Type B pancreatic cell (in vitro differentiated cells): ENCODE data around the gene PTPRF. TPM values are rescaled to one million over a fixed set of nuclear protein-coding genes. Genes with fewer than 3 reads are reported as not detected.

ENCODE experiments used
- DNase-seq: peaks from one replicate; pipeline ENCODE4 v3.0.0; 2021; ENCODE audit warnings: mixed read lengths; ENCODE audit not compliant: unreplicated experiment; ENCODE audit errors: extremely low spot score
- H3K27ac Mint-ChIP-seq: 2 replicates; pipeline ENCODE4 v1.8.0; 2021; ENCODE audit warnings: mild to moderate bottlenecking, mixed read lengths
- H3K27me3 Mint-ChIP-seq: 2 replicates; pipeline ENCODE4 v1.8.0; 2021; ENCODE audit warnings: mixed read lengths
- H3K36me3 Mint-ChIP-seq: 2 replicates; pipeline ENCODE4 v1.8.0; 2021; ENCODE audit warnings: mixed read lengths
- H3K4me1 Mint-ChIP-seq: one replicate; pipeline ENCODE4 v1.8.0; 2021; ENCODE audit warnings: mixed read lengths; ENCODE audit not compliant: unreplicated experiment
- H3K4me3 Mint-ChIP-seq: 2 replicates; pipeline ENCODE4 v1.8.0; 2021; ENCODE audit warnings: mild to moderate bottlenecking, mixed read lengths
- H3K9me3 Mint-ChIP-seq: 2 replicates; pipeline ENCODE4 v1.8.0; 2021; ENCODE audit warnings: mixed read lengths
- total RNA-seq: library from RNA; stranded (reverse); gene quantifications from 2 replicates; pipeline ENCODE4 v1.2.1, GENCODE V29; 2021; ENCODE audit warnings: low replicate concordance
- TF ChIP-seq, protein P1 (sequence below): fragments of 200-600 bp; sonication (generic); conservative IDR thresholded peaks from 2 replicates; pipeline ENCODE4 v1.5.0; 2021; ENCODE audit warnings: antibody characterized with exemption, mild to moderate bottlenecking

The PTPRF gene
- total RNA-seq, 1 donor from 2014 or later: 260 TPM

GRCh38 chr1:43522431-43522775, 8.3 kb upstream of the PTPRF start:
- Mint-ChIP-seq H3K9me3 (peaks cover 6% of the 10 kb centered on the region), H3K27me3 (peaks cover 40% of the 10 kb centered on the region), H3K4me1 (peaks cover 4% of the 10 kb centered on the region), H3K36me3 (no peaks in the 10 kb centered on the region), H3K27ac (no peak overlapping the region), H3K4me3 (no peak overlapping the region)
- no peak for DNase-seq
- TF ChIP-seq, protein P1, sequence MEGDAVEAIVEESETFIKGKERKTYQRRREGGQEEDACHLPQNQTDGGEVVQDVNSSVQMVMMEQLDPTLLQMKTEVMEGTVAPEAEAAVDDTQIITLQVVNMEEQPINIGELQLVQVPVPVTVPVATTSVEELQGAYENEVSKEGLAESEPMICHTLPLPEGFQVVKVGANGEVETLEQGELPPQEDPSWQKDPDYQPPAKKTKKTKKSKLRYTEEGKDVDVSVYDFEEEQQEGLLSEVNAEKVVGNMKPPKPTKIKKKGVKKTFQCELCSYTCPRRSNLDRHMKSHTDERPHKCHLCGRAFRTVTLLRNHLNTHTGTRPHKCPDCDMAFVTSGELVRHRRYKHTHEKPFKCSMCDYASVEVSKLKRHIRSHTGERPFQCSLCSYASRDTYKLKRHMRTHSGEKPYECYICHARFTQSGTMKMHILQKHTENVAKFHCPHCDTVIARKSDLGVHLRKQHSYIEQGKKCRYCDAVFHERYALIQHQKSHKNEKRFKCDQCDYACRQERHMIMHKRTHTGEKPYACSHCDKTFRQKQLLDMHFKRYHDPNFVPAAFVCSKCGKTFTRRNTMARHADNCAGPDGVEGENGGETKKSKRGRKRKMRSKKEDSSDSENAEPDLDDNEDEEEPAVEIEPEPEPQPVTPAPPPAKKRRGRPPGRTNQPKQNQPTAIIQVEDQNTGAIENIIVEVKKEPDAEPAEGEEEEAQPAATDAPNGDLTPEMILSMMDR: no peak

GRCh38 chr1:43522776-43523480, 7.8 kb upstream of the PTPRF start:
- H3K36me3 Mint-ChIP-seq: no peaks in the 10 kb centered on the region
- DNase-seq: no peak
- H3K4me3 Mint-ChIP-seq: no peak overlapping the region
- peaks cover 6% of the 10 kb centered on the region for H3K9me3 Mint-ChIP-seq
- peak overlapping the region; percentile 47 for H3K27ac Mint-ChIP-seq
- TF ChIP-seq, protein P1: no peak
- H3K4me1 Mint-ChIP-seq: peaks cover 4% of the 10 kb centered on the region
- peaks cover 41% of the 10 kb centered on the region for H3K27me3 Mint-ChIP-seq

DNA sequence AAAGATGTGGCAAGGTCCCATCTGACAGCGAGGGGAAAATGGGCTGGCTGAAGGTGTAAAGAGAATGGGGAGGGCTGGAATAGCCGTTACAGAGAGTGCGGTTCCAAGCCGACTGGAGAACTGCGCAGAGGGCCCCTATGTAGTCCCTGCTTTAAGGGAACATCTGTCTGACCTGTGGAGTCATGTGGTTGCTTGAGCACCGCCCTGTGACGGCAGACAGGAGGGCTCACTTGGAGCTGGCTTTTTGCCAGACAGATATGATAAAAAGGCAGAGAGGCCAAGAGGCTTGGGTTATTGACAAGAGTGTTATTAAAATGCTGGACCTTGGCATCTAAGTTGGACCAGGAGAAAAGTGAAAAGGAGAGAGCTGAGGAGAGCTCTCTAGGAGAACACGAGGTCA, 5.9 kb upstream of the PTPRF start:
- no peak for DNase-seq
- H3K27me3 Mint-ChIP-seq: peaks cover 31% of the 10 kb centered on the region
- peaks cover 6% of the 10 kb centered on the region for H3K9me3 Mint-ChIP-seq

DNA sequence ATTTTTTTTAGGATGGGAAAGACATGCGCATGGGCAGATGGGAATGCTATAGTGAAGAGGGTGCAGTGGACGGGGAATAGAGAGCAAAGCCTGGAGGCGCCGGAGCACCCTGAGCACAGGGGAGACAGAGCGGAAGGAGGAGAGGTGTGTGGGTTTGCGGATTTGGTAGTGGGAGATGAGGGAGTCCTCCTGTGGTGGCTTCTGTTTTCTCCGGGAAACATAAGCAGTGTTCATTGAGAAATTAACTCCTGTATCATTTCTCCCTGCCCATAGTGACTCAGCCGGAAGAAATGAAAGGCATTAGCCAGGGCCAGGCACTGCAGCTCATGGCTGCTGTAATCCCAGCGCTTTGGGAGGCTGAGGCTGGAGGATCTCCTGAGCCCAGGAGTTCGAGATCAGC, 4.7 kb upstream of the PTPRF start:
- Mint-ChIP-seq H3K36me3 (no peaks in the 10 kb centered on the region), H3K4me3 (no peak overlapping the region), H3K4me1 (peaks cover 20% of the 10 kb centered on the region), H3K27me3 (peaks cover 24% of the 10 kb centered on the region), H3K9me3 (peaks cover 6% of the 10 kb centered on the region), H3K27ac (no peak overlapping the region)
- DNase-seq: no peak
- TF ChIP-seq, protein P1: no peak

More for the DNA sequence above, 5.9 kb upstream of the PTPRF start:
- TF ChIP-seq, protein P1: no peak
- H3K36me3 Mint-ChIP-seq: no peaks in the 10 kb centered on the region
- peak overlapping the region; percentile 43 for H3K27ac Mint-ChIP-seq
- peaks cover 12% of the 10 kb centered on the region for H3K4me1 Mint-ChIP-seq
- no peak overlapping the region for H3K4me3 Mint-ChIP-seq

- Mint-ChIP-seq H3K4me3 (no peak overlapping the region), H3K36me3 (no peaks in the 10 kb centered on the region), H3K27me3 (peaks cover 20% of the 10 kb centered on the region), H3K4me1 (peaks cover 22% of the 10 kb centered on the region), H3K9me3 (peaks cover 6% of the 10 kb centered on the region), H3K27ac (no peak overlapping the region)
- no peak for DNase-seq
- TF ChIP-seq, protein P1: no peak
Observed at GRCh38 chr1:43527111-43527878, 3.4 kb upstream of the PTPRF start.
